K562 (cell line): ENCODE measurements around the gene DNMT1. TPM values are rescaled to one million over a fixed set of nuclear protein-coding genes. Genes with fewer than 3 reads are reported as not detected.
A peak's percentile ranks its signal among the peaks of the same experiment; 100 is the strongest.

Experiments used
- ATAC-seq: fragments of 200-7000 bp; cut with Tn5 transposase; 3 replicates; pipeline ENCODE4 v1.9.1; 2020; ENCODE audit warnings: moderate library complexity
- BruUV-seq: library from RNA; stranded (reverse); fragments of 400-500 nt; replicated peaks from 2 replicates; lab custom pipeline; 2021; lab: Mats Ljungman, UMichigan
- CTCF ChIA-PET: fragments of 300-600 bp; formaldehyde crosslinking; extraction: SDS; loops from one replicate; lab custom pipeline; 2021; ENCODE audit warnings: low intra/inter-chr PET ratio; lab: Yijun Ruan, JAX
- POLR2A ChIA-PET: fragments of 300-600, 350-650 bp; sonication (Branson Sonifier 250); formaldehyde crosslinking; extraction: SDS; loops from one replicate; lab custom pipeline; 2021; ENCODE audit warnings: antibody characterized with exemption, inconsistent platforms; lab: Yijun Ruan, JAX
- DNase-seq, 4 experiments: peaks; one replicate each; pipeline versions ENCODE4 v3.0.0 to v3.0.0-alpha.2; 2011 to 2018; ENCODE audit warnings: low spot score in 3 of 4, mixed read lengths in 3 of 4; ENCODE audit errors: extremely low read depth in 1 of 4
- FAIRE-seq: peaks from 2 replicates; lab custom pipeline; 2011; peaks lifted over from hg19 to GRCh38; lab: Jason Lieb, UNC
- H2AFZ ChIP-seq: 2 replicates; pipeline ENCODE4 v1.6.0; 2011; ENCODE audit warnings: low read depth, low read length, control low read depth, inconsistent platforms
- H3K27ac ChIP-seq: fragments of 200-600 bp; 3 replicates; pipeline ENCODE4 v1.8.0; 2011; ENCODE audit warnings: low read depth, mild to moderate bottlenecking, control low read depth, inconsistent platforms, low read length, moderate library complexity, mixed read lengths; ENCODE audit errors: extremely low read depth
- H3K27me3 ChIP-seq, 2 experiments: fragments of 300-600 bp in 1 of 2; 2 replicates in 1 of 2; 3 replicates in 1 of 2; pipeline versions ENCODE4 v1.6.0 to v1.8.0; 2011; ENCODE audit warnings: inconsistent platforms in 2 of 2, low read length in 2 of 2, mild to moderate bottlenecking in 1 of 2, mixed read lengths in 1 of 2, moderate library complexity in 1 of 2; ENCODE audit not compliant: control insufficient read depth in 2 of 2, insufficient read depth in 2 of 2
- H3K36me3 ChIP-seq: fragments of 300-600 bp; 3 replicates; pipeline ENCODE4 v1.8.0; 2011; ENCODE audit warnings: mild to moderate bottlenecking, low read length, inconsistent platforms; ENCODE audit not compliant: control insufficient read depth, insufficient read depth
- H3K4me1 ChIP-seq, 2 experiments: fragments of 200-600 bp in 1 of 2; replicated peaks in 1 of 2; 2 replicates in 1 of 2; 3 replicates in 1 of 2; pipeline versions ENCODE4 v1.5.1 to v1.8.0; 2011; ENCODE audit warnings: inconsistent platforms in 2 of 2, low read length in 2 of 2, mild to moderate bottlenecking in 1 of 2, mixed read lengths in 1 of 2, moderate library complexity in 1 of 2; ENCODE audit not compliant: control insufficient read depth in 2 of 2, insufficient read depth in 2 of 2
- H3K4me2 ChIP-seq: 2 replicates; pipeline ENCODE4 v1.6.1; 2011; ENCODE audit warnings: low read length, control low read depth, inconsistent platforms, mixed read lengths; ENCODE audit not compliant: insufficient read depth
- H3K4me3 ChIP-seq: fragments of 200-600 bp; sonication (generic), shearing (Covaris generic); 2 replicates; pipeline ENCODE4 v1.5.1; 2016; ENCODE audit warnings: control low read depth, inconsistent platforms
- H3K79me2 ChIP-seq: fragments of 200-600 bp; 3 replicates; pipeline ENCODE4 v1.8.0; 2011; ENCODE audit warnings: low read length, inconsistent platforms; ENCODE audit not compliant: control insufficient read depth, insufficient read depth
- H3K9ac ChIP-seq, 2 experiments: 2 replicates each; pipeline versions ENCODE4 v1.6.0 to v1.6.1; 2011; ENCODE audit warnings: low read depth in 2 of 2, low read length in 2 of 2, control low read depth in 1 of 2, inconsistent platforms in 1 of 2, mild to moderate bottlenecking in 1 of 2, mixed read lengths in 1 of 2; ENCODE audit not compliant: insufficient read depth in 1 of 2
- H3K9me1 ChIP-seq: one replicate; pipeline ENCODE4 v1.6.0; 2011; ENCODE audit warnings: inconsistent platforms, mild to moderate bottlenecking, low read length, moderate library complexity; ENCODE audit not compliant: control insufficient read depth, insufficient read depth
- H3K9me3 ChIP-seq: replicated peaks from 2 replicates; pipeline ENCODE4 v1.5.1; 2011; ENCODE audit warnings: low read depth, low read length, inconsistent platforms; ENCODE audit not compliant: control insufficient read depth, insufficient read depth
- H4K20me1 ChIP-seq: replicated peaks from 2 replicates; pipeline ENCODE4 v1.6.1; 2011; ENCODE audit warnings: low read length, inconsistent platforms, mixed read lengths; ENCODE audit not compliant: control insufficient read depth, insufficient read depth
- ESRRA ChIP-seq: fragments of 450-650 bp; IDR thresholded peaks from 2 replicates; pipeline ENCODE4 v1.6.1; 2014; ENCODE audit warnings: low read depth, mild to moderate bottlenecking, moderate library complexity, borderline replicate concordance
- HDGF ChIP-seq: fragments of 450-650 bp; IDR thresholded peaks from 2 replicates; pipeline ENCODE4 v1.6.1; 2016
- HMBOX1 ChIP-seq: sonication (generic); IDR thresholded peaks from 2 replicates; pipeline ENCODE4 v1.6.1; 2016
- KDM4B ChIP-seq, 2 experiments: fragments of 450-650 bp in 1 of 2; sonication (generic) in 1 of 2; IDR thresholded peaks; 2 replicates each; pipeline ENCODE4 v1.6.1; 2016 to 2017; ENCODE audit warnings: borderline replicate concordance in 2 of 2, antibody characterized with exemption in 1 of 2, low read depth in 1 of 2, mild to moderate bottlenecking in 1 of 2
- MNT ChIP-seq, 2 experiments: fragments of 450-650 bp; conservative IDR thresholded peaks; 2 replicates each; pipeline ENCODE4 v1.6.1; 2017; ENCODE audit warnings: mild to moderate bottlenecking in 2 of 2, moderate library complexity in 2 of 2
- MTA3 ChIP-seq: fragments of 450-650 bp; formaldehyde crosslinking; IDR thresholded peaks from 2 replicates; pipeline ENCODE4 v1.6.1; 2017; ENCODE audit warnings: mild to moderate bottlenecking, borderline replicate concordance
- NCOA4 ChIP-seq: fragments of 450-650 bp; IDR thresholded peaks from 2 replicates; pipeline ENCODE4 v1.6.1; 2018; ENCODE audit warnings: mild to moderate bottlenecking; ENCODE audit not compliant: partially characterized antibody
- NFATC3 ChIP-seq: fragments of 450-650 bp; IDR thresholded peaks from 2 replicates; pipeline ENCODE4 v1.6.1; 2017; ENCODE audit warnings: mild to moderate bottlenecking
- NKRF ChIP-seq: fragments of 450-650 bp; IDR thresholded peaks from 2 replicates; pipeline ENCODE4 v1.6.1; 2016; ENCODE audit warnings: borderline replicate concordance
- PHF8 ChIP-seq: fragments of 200-600 bp; sonication (generic); IDR thresholded peaks from 2 replicates; pipeline ENCODE4 v1.6.1; 2012; ENCODE audit warnings: mixed run types, mild to moderate bottlenecking, inconsistent platforms, low read length, moderate library complexity, borderline replicate concordance
- RAD51 ChIP-seq: fragments of 450-650 bp; IDR thresholded peaks from 2 replicates; pipeline ENCODE4 v1.7.1; 2016; ENCODE audit warnings: low read depth, mild to moderate bottlenecking, borderline replicate concordance
- TEAD1 ChIP-seq, 2 experiments: fragments of 450-650 bp in 1 of 2; sonication (generic) in 1 of 2; formaldehyde crosslinking; IDR thresholded peaks; 2 replicates each; pipeline versions ENCODE4 v1.4.0 to v1.8.0; 2020 to 2022; ENCODE audit warnings: mild to moderate bottlenecking in 2 of 2, missing genetic modification reagents in 1 of 2
- ZC3H8 ChIP-seq: fragments of 450-650 bp; IDR thresholded peaks from 2 replicates; pipeline ENCODE4 v1.6.1; 2017
- ZNF398 ChIP-seq: fragments of 250-450 bp; sonication (Bioruptor Pico); IDR thresholded peaks from 2 replicates; pipeline ENCODE4 v1.8.0; 2021; ENCODE audit warnings: moderate library complexity, mild to moderate bottlenecking, inconsistent platforms
- WGBS: fragments of 100-300 bp; shearing (Covaris generic); methylation state at CpG from one replicate; pipeline ENCODE4 v1.1.6; 2016; ENCODE audit warnings: low coverage, mixed read lengths; ENCODE audit not compliant: insufficient coverage; ENCODE audit errors: missing lambda C conversion rate; 5-methylcytosine and 5-hydroxymethylcytosine counted together
- in situ Hi-C: fragments of 300-500 bp; cut with MboI; formaldehyde crosslinking; loops from 4 replicates; pipeline ENCODE4 v1.15.0; 2018; ENCODE audit warnings: inconsistent platforms, mixed read lengths
- intact Hi-C: fragments of 100-400 bp; cut with micrococcal nuclease; formaldehyde crosslinking; loops from 2 replicates; pipeline ENCODE4 v1.14.2; 2022
- polyA plus RNA-seq, 8 experiments: library from polyadenylated mRNA; depleted of rRNA in 4 of 8; stranded (reverse) in 5 of 8; unstranded in 3 of 8; fragments of >200 nt; fragmentation: Nextera tagmentation in 2 of 8; fragmentation: Illumina TruSeq in 1 of 8; extraction: Ambion mirVana in 2 of 8; extraction: Trizol in 1 of 8; gene quantifications; 2 replicates each; pipeline versions ENCODE4 v1.2.1 to v1.2.3, GENCODE V29; 2011 to 2014; ENCODE audit warnings: inconsistent platforms in 1 of 8, missing spikeins in 1 of 8
- total RNA-seq, 7 experiments: library from RNA; depleted of rRNA in 6 of 7; stranded (reverse); fragments of >200 nt in 6 of 7; fragmentation: Illumina TruSeq in 2 of 7; extraction: Trizol in 2 of 7; gene quantifications; 2 replicates each; pipeline versions ENCODE4 v1.2.1 to v1.2.3, GENCODE V29; 2011 to 2021; ENCODE audit warnings: low replicate concordance in 1 of 7

Gene DNMT1
- total and polyA plus RNA-seq, 9 of the 15 experiments (the other 6 are each of a cell fraction or from before 2014, with no cell fraction given), result 80.1 to 271 (median 121) TPM

GRCh38 chr19:10195199-10195519, 406 bp upstream of the DNMT1 start:
- ATAC-seq, result peak; percentile 20
- H3K27ac ChIP-seq, result peak overlapping the region; percentile 93; the same call in 2 of the 3 replicates
- TF ChIP-seq MNT (conservative IDR thresholded peaks at IDR 0.05) (no peak), NKRF (peak; percentile 55; the same call in 1 of the 2 replicates), ESRRA (peak; percentile 97), PHF8 (no peak), HDGF (0 out of 2 replicates have a peak, but pooled peaks have one; percentile 43), NFATC3 (0 out of 2 replicates have a peak, but pooled peaks have one; percentile 42), TEAD1 (CRISPR knock-in tag; IDR thresholded peaks at IDR 0.05) (no peak), ZNF398 (CRISPR knock-in tag) (no peak; the same call in 1 of the 2 replicates), MTA3 (0 out of 2 replicates have a peak, but pooled peaks have one; percentile 11), HMBOX1 (no peak), KDM4B (IDR thresholded peaks at IDR 0.05; ENCODE audit: borderline replicate concordance in 2 of 2, low read depth in 1 of 2) (0 out of 4 replicates have a peak, but pooled peaks of 1 of the 2 experiments have one; percentile 6), NCOA4 (no peak), RAD51 (peak; percentile 18; the same call in 1 of the 2 replicates), ZC3H8 (no peak)

More at GRCh38 chr19:10195199-10195519, 406 bp upstream of the DNMT1 start:
- peak overlapping the region; percentile 97 for H3K4me2 ChIP-seq
- peak overlapping the region; percentile 95 for H2AFZ ChIP-seq
- no peaks in the 10 kb centered on the region for H3K9me1 ChIP-seq
- H3K36me3 ChIP-seq, result peaks cover 28% of the 10 kb centered on the region
- H4K20me1 ChIP-seq, result peaks cover 6% of the 10 kb centered on the region
- TSS peak; percentile 67 for BruUV-seq
- no peaks in the 10 kb centered on the region for H3K9me3 ChIP-seq
- peak overlapping the region; percentile 88 for H3K4me3 ChIP-seq
- H3K27me3 ChIP-seq, result no peaks in the 10 kb centered on the region
- H3K79me2 ChIP-seq, result peaks cover 48% of the 10 kb centered on the region
- intact Hi-C loops, result no loop called here
- FAIRE-seq, result no peak
- 22% methylated on average over 6 of the region's 6 CpGs for WGBS
- in situ Hi-C loops, result no loop called here
- ChIA-PET CTCF (interaction anchor here (0.7 kb wide), 1 partner anchor 55 kb away, joined by 3 read pairs; no protein-coding TSS in a partner anchor), POLR2A (interaction anchor here (0.6 to 1.5 kb wide), 7 partner anchors 11 to 129 kb away, joined by 3 to 4 read pairs (median 3); no protein-coding TSS in a partner anchor)
- no peak for DNase-seq
- peak overlapping the region; percentile 53 to 92 for H3K9ac ChIP-seq
- peaks cover 6 to 25% of the 10 kb centered on the region in 2 experiments; a peak in 4 of 5 replicates for H3K4me1 ChIP-seq
